ENCODE results near the gene TPRG1. TPM values are rescaled to one million over a fixed set of nuclear protein-coding genes. Genes with fewer than 3 reads are reported as not detected.

Gene TPRG1
- total RNA-seq, 2 experiments from 2014 or later = 8.7 to 9.7 TPM

GRCh38 chr3:189258261-189258660 is 86.5 kb downstream of the TPRG1 start:
- no peak for DNase-seq
- Mint-ChIP-seq H3K27ac (no peak overlapping the region), H3K36me3 (ENCODE audit: low read depth) (no peaks in the 10 kb centered on the region), H3K9me3 (no peaks in the 10 kb centered on the region), H3K4me1 (no peaks in the 10 kb centered on the region), H3K4me3 (no peak overlapping the region), H3K27me3 (no peaks in the 10 kb centered on the region)
- CTCF ChIA-PET = no interaction called here
- POLR2A ChIA-PET = no interaction called here

- no peak for DNase-seq
- Mint-ChIP-seq H3K36me3 (ENCODE audit: low read depth) (no peaks in the 10 kb centered on the region), H3K9me3 (no peaks in the 10 kb centered on the region), H3K4me3 (no peak overlapping the region), H3K27ac (no peak overlapping the region), H3K4me1 (no peaks in the 10 kb centered on the region), H3K27me3 (no peaks in the 10 kb centered on the region)
- CTCF ChIA-PET = interaction anchor here (0.9 kb wide), 1 partner anchor 12 kb away, joined by 4 read pairs; no protein-coding TSS in a partner anchor
- POLR2A ChIA-PET = no interaction called here
Measured at GRCh38 chr3:189260556-189261493, 89.1 kb downstream of the TPRG1 start.

GRCh38 chr3:189262746-189263145 is 91.0 kb downstream of the TPRG1 start:
- ChIA-PET CTCF (no interaction called here), POLR2A (no interaction called here)
- Mint-ChIP-seq H3K9me3 (no peaks in the 10 kb centered on the region), H3K4me1 (no peaks in the 10 kb centered on the region), H3K4me3 (no peak overlapping the region), H3K27me3 (no peaks in the 10 kb centered on the region), H3K36me3 (ENCODE audit: low read depth) (no peaks in the 10 kb centered on the region), H3K27ac (no peak overlapping the region)
- no peak for DNase-seq

GRCh38 chr3:189267981-189268613 is 96.3 kb downstream of the TPRG1 start:
- Mint-ChIP-seq H3K27ac (no peak overlapping the region), H3K36me3 (ENCODE audit: low read depth) (no peaks in the 10 kb centered on the region), H3K4me3 (no peak overlapping the region), H3K27me3 (no peaks in the 10 kb centered on the region), H3K9me3 (no peaks in the 10 kb centered on the region), H3K4me1 (peaks cover 6% of the 10 kb centered on the region)
- no peak for DNase-seq
- ChIA-PET POLR2A (no interaction called here), CTCF (interaction anchor here (1.3 to 2.1 kb wide), 5 partner anchors 9 to 1529 kb away, joined by 3 to 7 read pairs (median 4); no protein-coding TSS in a partner anchor)

GRCh38 chr3:189269365-189269764 is 97.6 kb downstream of the TPRG1 start:
- Mint-ChIP-seq H3K27me3 (no peaks in the 10 kb centered on the region), H3K4me1 (peaks cover 12% of the 10 kb centered on the region), H3K36me3 (ENCODE audit: low read depth) (no peaks in the 10 kb centered on the region), H3K4me3 (no peak overlapping the region), H3K27ac (no peak overlapping the region), H3K9me3 (no peaks in the 10 kb centered on the region)
- no peak for DNase-seq
- CTCF ChIA-PET = interaction anchor here (0.7 to 2.1 kb wide), 6 partner anchors 73 to 1531 kb away, joined by 3 to 10 read pairs (median 4); no protein-coding TSS in a partner anchor
- POLR2A ChIA-PET = no interaction called here

GRCh38 chr3:189270248-189270832 is 98.6 kb downstream of the TPRG1 start:
- no peaks in the 10 kb centered on the region for H3K9me3 Mint-ChIP-seq
- ChIA-PET CTCF (interaction anchor here (0.9 to 3.7 kb wide), 3 partner anchors 124 to 689 kb away, joined by 3 to 31 read pairs (median 10); no protein-coding TSS in a partner anchor), POLR2A (no interaction called here)
- DNase-seq = peak; percentile 56
- no peak overlapping the region for H3K27ac Mint-ChIP-seq
- H3K4me1 Mint-ChIP-seq = peaks cover 13% of the 10 kb centered on the region
- H3K4me3 Mint-ChIP-seq = no peak overlapping the region
- no peaks in the 10 kb centered on the region for H3K36me3 Mint-ChIP-seq (ENCODE audit: low read depth)
- no peaks in the 10 kb centered on the region for H3K27me3 Mint-ChIP-seq

- H3K4me1 Mint-ChIP-seq = peaks cover 25% of the 10 kb centered on the region
- no peak overlapping the region for H3K4me3 Mint-ChIP-seq
- DNase-seq = no peak
- no peaks in the 10 kb centered on the region for H3K27me3 Mint-ChIP-seq
- peaks cover 4% of the 10 kb centered on the region for H3K36me3 Mint-ChIP-seq (ENCODE audit: low read depth)
- no peak overlapping the region for H3K27ac Mint-ChIP-seq
- no peaks in the 10 kb centered on the region for H3K9me3 Mint-ChIP-seq
- POLR2A ChIA-PET = interaction anchor here (1.1 to 1.3 kb wide), 2 partner anchors 51 to 82 kb away, joined by 4 to 6 read pairs; no protein-coding TSS in a partner anchor
- CTCF ChIA-PET = interaction anchor here (0.6 to 3.7 kb wide), 30 partner anchors 9 to 1498 kb away, joined by 3 to 31 read pairs (median 3); no protein-coding TSS in a partner anchor
Measured at GRCh38 chr3:189272500-189273119, 100.8 kb downstream of the TPRG1 start.

GRCh38 chr3:189273736-189274135 is 102.0 kb downstream of the TPRG1 start:
- peaks cover 33% of the 10 kb centered on the region for H3K4me1 Mint-ChIP-seq
- H3K9me3 Mint-ChIP-seq = peaks cover 1% of the 10 kb centered on the region
- DNase-seq = no peak
- H3K4me3 Mint-ChIP-seq = no peak overlapping the region
- H3K27ac Mint-ChIP-seq = no peak overlapping the region
- no peaks in the 10 kb centered on the region for H3K27me3 Mint-ChIP-seq
- peaks cover 4% of the 10 kb centered on the region for H3K36me3 Mint-ChIP-seq (ENCODE audit: low read depth)
- POLR2A ChIA-PET = interaction anchor here (1.3 kb wide), 1 partner anchor 81 kb away, joined by 4 read pairs; no protein-coding TSS in a partner anchor
- CTCF ChIA-PET = interaction anchor here (1.0 to 3.7 kb wide), 10 partner anchors 13 to 676 kb away, joined by 3 to 31 read pairs (median 9); no protein-coding TSS in a partner anchor

- peaks cover 34% of the 10 kb centered on the region for H3K4me1 Mint-ChIP-seq
- peaks cover 4% of the 10 kb centered on the region for H3K36me3 Mint-ChIP-seq (ENCODE audit: low read depth)
- H3K4me3 Mint-ChIP-seq = no peak overlapping the region
- H3K27me3 Mint-ChIP-seq = no peaks in the 10 kb centered on the region
- peaks cover 3% of the 10 kb centered on the region for H3K9me3 Mint-ChIP-seq
- ChIA-PET POLR2A (no interaction called here), CTCF (no interaction called here)
- no peak for DNase-seq
- H3K27ac Mint-ChIP-seq = no peak overlapping the region
Measured at GRCh38 chr3:189275182-189275581, 103.4 kb downstream of the TPRG1 start.

GRCh38 chr3:189275852-189276251 is 104.1 kb downstream of the TPRG1 start:
- peaks cover 4% of the 10 kb centered on the region for H3K36me3 Mint-ChIP-seq (ENCODE audit: low read depth)
- no peak for DNase-seq
- H3K9me3 Mint-ChIP-seq = peaks cover 3% of the 10 kb centered on the region
- no peaks in the 10 kb centered on the region for H3K27me3 Mint-ChIP-seq
- CTCF ChIA-PET = no interaction called here
- POLR2A ChIA-PET = no interaction called here
- H3K4me1 Mint-ChIP-seq = peaks cover 34% of the 10 kb centered on the region
- H3K27ac Mint-ChIP-seq = no peak overlapping the region
- no peak overlapping the region for H3K4me3 Mint-ChIP-seq

- H3K27ac Mint-ChIP-seq = no peak overlapping the region
- no peaks in the 10 kb centered on the region for H3K27me3 Mint-ChIP-seq
- peaks cover 3% of the 10 kb centered on the region for H3K9me3 Mint-ChIP-seq
- H3K4me1 Mint-ChIP-seq = peaks cover 34% of the 10 kb centered on the region
- POLR2A ChIA-PET = no interaction called here
- H3K4me3 Mint-ChIP-seq = no peak overlapping the region
- H3K36me3 Mint-ChIP-seq (ENCODE audit: low read depth) = peaks cover 4% of the 10 kb centered on the region
- no peak for DNase-seq
- CTCF ChIA-PET = interaction anchor here (1.1 to 1.4 kb wide), 2 partner anchors 8 to 70 kb away, joined by 3 to 4 read pairs; no protein-coding TSS in a partner anchor
Measured at GRCh38 chr3:189276444-189277219, 104.9 kb downstream of the TPRG1 start.

GRCh38 chr3:189277711-189278110 is 105.9 kb downstream of the TPRG1 start:
- no peaks in the 10 kb centered on the region for H3K27me3 Mint-ChIP-seq
- no peak for DNase-seq
- POLR2A ChIA-PET = no interaction called here
- CTCF ChIA-PET = interaction anchor here (1.1 to 1.4 kb wide), 3 partner anchors 9 to 684 kb away, joined by 3 to 4 read pairs (median 4); no protein-coding TSS in a partner anchor
- no peak overlapping the region for H3K27ac Mint-ChIP-seq
- no peak overlapping the region for H3K4me3 Mint-ChIP-seq
- peaks cover 3% of the 10 kb centered on the region for H3K9me3 Mint-ChIP-seq
- peaks cover 31% of the 10 kb centered on the region for H3K4me1 Mint-ChIP-seq
- H3K36me3 Mint-ChIP-seq (ENCODE audit: low read depth) = peaks cover 4% of the 10 kb centered on the region

Measured in activated CD4-positive, alpha-beta memory T cell treated with anti-CD3 and anti-CD28 coated beads, Interleukin-2, amount 10 ng/mL, durations not matched to agents 7 days and 5 days (primary cell).